Neuronal stem cell (in vitro differentiated cells): ENCODE data around the gene OLFM1.

Source experiments
- DNase-seq: peaks from one replicate; pipeline ENCODE4 v3.0.0-alpha.2; 2013; ENCODE audit warnings: low spot score
- H2AFZ ChIP-seq: one replicate; pipeline ENCODE4 v1.6.1; 2013; ENCODE audit warnings: mild to moderate bottlenecking, low read length, inconsistent platforms
- H2AK5ac ChIP-seq: 2 replicates; pipeline ENCODE4 v1.6.1; 2013; ENCODE audit warnings: low read depth, mild to moderate bottlenecking, inconsistent platforms, low read length, moderate library complexity, mixed read lengths
- H2BK120ac ChIP-seq: 2 replicates; pipeline ENCODE4 v1.6.1; 2013; ENCODE audit warnings: low read depth, mild to moderate bottlenecking, inconsistent platforms, low read length, moderate library complexity, mixed read lengths
- H2BK12ac ChIP-seq: one replicate; pipeline ENCODE4 v1.6.1; 2013; ENCODE audit warnings: low read length, inconsistent platforms
- H2BK15ac ChIP-seq: 2 replicates; pipeline ENCODE4 v1.6.1; 2013; ENCODE audit warnings: mild to moderate bottlenecking, low read length, inconsistent platforms, mixed read lengths
- H2BK5ac ChIP-seq: one replicate; pipeline ENCODE4 v1.6.1; 2013; ENCODE audit warnings: inconsistent platforms, mild to moderate bottlenecking, low read length, moderate library complexity
- H3K14ac ChIP-seq: one replicate; pipeline ENCODE4 v1.6.1; 2013; ENCODE audit warnings: low read length, inconsistent platforms
- H3K18ac ChIP-seq: 2 replicates; pipeline ENCODE4 v1.6.1; 2013; ENCODE audit warnings: low read length, inconsistent platforms
- H3K23ac ChIP-seq: 2 replicates; pipeline ENCODE4 v1.6.1; 2013; ENCODE audit warnings: low read depth, mild to moderate bottlenecking, mixed read lengths, low read length, inconsistent platforms; ENCODE audit not compliant: poor library complexity
- H3K27ac ChIP-seq: replicated peaks from 3 replicates; pipeline ENCODE4 v1.5.1; 2013; ENCODE audit warnings: low read length, inconsistent platforms
- H3K27me3 ChIP-seq, 3 experiments: 2 replicates each; pipeline ENCODE4 v1.6.1; 2013; ENCODE audit warnings: low read length in 3 of 3, mild to moderate bottlenecking in 2 of 3, inconsistent platforms in 1 of 3, low read depth in 1 of 3, mixed read lengths in 1 of 3, moderate library complexity in 1 of 3; ENCODE audit not compliant: control insufficient read depth in 3 of 3, insufficient read depth in 3 of 3
- H3K36me3 ChIP-seq, 2 donors: replicated peaks in 1 of 2; 2 replicates each; pipeline ENCODE4 v1.6.1; 2013; ENCODE audit warnings: low read length in 2 of 2; ENCODE audit not compliant: control insufficient read depth in 2 of 2, insufficient read depth in 2 of 2
- H3K4ac ChIP-seq: 2 replicates; pipeline ENCODE4 v1.6.1; 2013; ENCODE audit warnings: inconsistent platforms, mild to moderate bottlenecking, low read length, moderate library complexity
- H3K4me1 ChIP-seq, 2 donors: 1 replicate in 1 of 2; 2 replicates in 1 of 2; pipeline ENCODE4 v1.6.1; 2013; ENCODE audit warnings: low read length in 2 of 2, low read depth in 1 of 2; ENCODE audit not compliant: control insufficient read depth in 2 of 2, insufficient read depth in 1 of 2
- H3K4me2 ChIP-seq: one replicate; pipeline ENCODE4 v1.6.1; 2013; ENCODE audit warnings: mild to moderate bottlenecking, low read length, inconsistent platforms; ENCODE audit not compliant: insufficient read depth, poor library complexity, severe bottlenecking
- H3K4me3 ChIP-seq, 2 donors: 2 replicates each; pipeline ENCODE4 v1.5.1; 2013; ENCODE audit warnings: low read length in 2 of 2, mild to moderate bottlenecking in 2 of 2, inconsistent platforms in 1 of 2, moderate library complexity in 1 of 2
- H3K79me1 ChIP-seq: one replicate; pipeline ENCODE4 v1.6.1; 2013; ENCODE audit warnings: low read depth, mild to moderate bottlenecking, inconsistent platforms, low read length, moderate library complexity
- H3K9ac ChIP-seq: one replicate; pipeline ENCODE4 v1.6.1; 2013; ENCODE audit warnings: mild to moderate bottlenecking, low read depth, low read length, inconsistent platforms; ENCODE audit not compliant: poor library complexity
- H3K9me3 ChIP-seq, 2 donors: replicated peaks in 1 of 2; 2 replicates each; pipeline versions ENCODE3 to v1.6.1; 2013; ENCODE audit warnings: low read length in 2 of 2, mild to moderate bottlenecking in 2 of 2, inconsistent platforms in 1 of 2, low read depth in 1 of 2, mixed read lengths in 1 of 2, moderate library complexity in 1 of 2; ENCODE audit not compliant: control insufficient read depth in 2 of 2, insufficient read depth in 1 of 2
- H4K8ac ChIP-seq: one replicate; pipeline ENCODE4 v1.6.1; 2013; ENCODE audit warnings: low read depth, mild to moderate bottlenecking, inconsistent platforms, low read length, moderate library complexity
- H4K91ac ChIP-seq: one replicate; pipeline ENCODE4 v1.6.1; 2013; ENCODE audit warnings: low read length, low read depth, mild to moderate bottlenecking, inconsistent platforms; ENCODE audit not compliant: poor library complexity
- WGBS, 2 donors: extraction: QIAGEN DNeasy Blood & Tissue Kit; methylation state at CpG; one replicate each; pipeline ENCODE4 v1.1.7; 2013; ENCODE audit warnings: missing lambda C conversion rate in 2 of 2, mixed read lengths in 1 of 2; ENCODE audit not compliant: insufficient read length in 2 of 2, insufficient replicate concordance in 1 of 2; ENCODE audit errors: extremely low coverage in 2 of 2; 5-methylcytosine and 5-hydroxymethylcytosine counted together

The OLFM1 gene

GRCh38 chr9:135076143-135076875 lies 11.2 kb upstream of the OLFM1 start:
- no peak overlapping the region for H2BK5ac ChIP-seq
- peak overlapping the region; percentile 31 for H3K23ac ChIP-seq
- DNase-seq, result no peak
- no peak overlapping the region for H2BK15ac ChIP-seq
- H4K8ac ChIP-seq, result no peak overlapping the region
- H2BK120ac ChIP-seq, result no peak overlapping the region
- no peak overlapping the region for H2AFZ ChIP-seq
- H4K91ac ChIP-seq, result no peak overlapping the region
- H3K9ac ChIP-seq, result no peak overlapping the region
- peaks cover 6% of the 10 kb centered on the region in 2 donors for H3K4me1 ChIP-seq
- peak overlapping the region; percentile 97 for H3K4me2 ChIP-seq
- no peak overlapping the region for H3K18ac ChIP-seq
- no peak overlapping the region for H2AK5ac ChIP-seq
- peaks cover 0 to 16% (median 14%) of the 10 kb centered on the region in 3 experiments for H3K27me3 ChIP-seq
- no peak overlapping the region for H2BK12ac ChIP-seq
- no peaks in the 10 kb centered on the region for H3K9me3 ChIP-seq
- H3K14ac ChIP-seq, result no peak overlapping the region
- H3K4me3 ChIP-seq, result peak overlapping the region; percentile 15 to 55
- H3K36me3 ChIP-seq, result no peaks in the 10 kb centered on the region
- no CpG with 5 or more reads among the region's 19 CpGs for WGBS, 2 donors
- no peak overlapping the region for H3K27ac ChIP-seq
- H3K4ac ChIP-seq, result no peak overlapping the region
- peaks cover 2% of the 10 kb centered on the region for H3K79me1 ChIP-seq

GRCh38 chr9:135076876-135077430 lies 10.5 kb upstream of the OLFM1 start:
- no peak overlapping the region for H4K91ac ChIP-seq
- no peak overlapping the region for H2BK5ac ChIP-seq
- no peak overlapping the region for H2BK120ac ChIP-seq
- DNase-seq, result no peak
- no peak overlapping the region for H2BK15ac ChIP-seq
- no peak overlapping the region for H3K27ac ChIP-seq
- peaks cover 2% of the 10 kb centered on the region for H3K79me1 ChIP-seq
- no peak overlapping the region for H3K4me2 ChIP-seq
- H3K9me3 ChIP-seq, result no peaks in the 10 kb centered on the region
- H3K14ac ChIP-seq, result no peak overlapping the region
- H4K8ac ChIP-seq, result no peak overlapping the region
- no peak overlapping the region for H3K9ac ChIP-seq
- peak overlapping the region; percentile 20 for H3K23ac ChIP-seq
- H3K4me3 ChIP-seq, result no peak overlapping the region
- H3K27me3 ChIP-seq, result peaks cover 0 to 15% (median 14%) of the 10 kb centered on the region in 3 experiments
- WGBS, 2 donors, result no CpG with 5 or more reads among the region's 6 CpGs
- peaks cover 6% of the 10 kb centered on the region in 2 donors for H3K4me1 ChIP-seq
- no peaks in the 10 kb centered on the region for H3K36me3 ChIP-seq
- H2AFZ ChIP-seq, result no peak overlapping the region
- no peak overlapping the region for H2AK5ac ChIP-seq
- H3K18ac ChIP-seq, result no peak overlapping the region
- H3K4ac ChIP-seq, result no peak overlapping the region
- H2BK12ac ChIP-seq, result no peak overlapping the region

- no peak overlapping the region for H3K4me3 ChIP-seq
- no peak overlapping the region for H3K18ac ChIP-seq
- H3K14ac ChIP-seq, result no peak overlapping the region
- no peak overlapping the region for H3K4ac ChIP-seq
- H2BK15ac ChIP-seq, result no peak overlapping the region
- H4K91ac ChIP-seq, result no peak overlapping the region
- peak overlapping the region; percentile 20 for H3K23ac ChIP-seq
- H2BK5ac ChIP-seq, result no peak overlapping the region
- H3K79me1 ChIP-seq, result peaks cover 2% of the 10 kb centered on the region
- H4K8ac ChIP-seq, result no peak overlapping the region
- H3K36me3 ChIP-seq, result no peaks in the 10 kb centered on the region
- no peak for DNase-seq
- H3K9me3 ChIP-seq, result no peaks in the 10 kb centered on the region
- H3K27ac ChIP-seq, result no peak overlapping the region
- H3K4me2 ChIP-seq, result no peak overlapping the region
- no peak overlapping the region for H3K9ac ChIP-seq
- H2AK5ac ChIP-seq, result no peak overlapping the region
- no peak overlapping the region for H2BK12ac ChIP-seq
- no CpG with 5 or more reads among the region's 12 CpGs for WGBS, 2 donors
- H3K4me1 ChIP-seq, result peaks cover 6% of the 10 kb centered on the region in 2 donors
- H3K27me3 ChIP-seq, result peaks cover 0 to 15% (median 14%) of the 10 kb centered on the region in 3 experiments
- no peak overlapping the region for H2BK120ac ChIP-seq
- H2AFZ ChIP-seq, result no peak overlapping the region
Measured at GRCh38 chr9:135077497-135078200, 9.8 kb upstream of the OLFM1 start.

- H3K4me3 ChIP-seq, result no peak overlapping the region
- no peak overlapping the region for H2BK12ac ChIP-seq
- DNase-seq, result no peak
- no peak overlapping the region for H3K9ac ChIP-seq
- peaks cover 2% of the 10 kb centered on the region for H3K79me1 ChIP-seq
- H2AK5ac ChIP-seq, result no peak overlapping the region
- H3K27ac ChIP-seq, result no peak overlapping the region
- no peak overlapping the region for H2BK15ac ChIP-seq
- H2AFZ ChIP-seq, result no peak overlapping the region
- H3K14ac ChIP-seq, result no peak overlapping the region
- H3K18ac ChIP-seq, result no peak overlapping the region
- H3K4me2 ChIP-seq, result no peak overlapping the region
- no peak overlapping the region for H3K23ac ChIP-seq
- peaks cover 6% of the 10 kb centered on the region in 2 donors for H3K4me1 ChIP-seq
- H3K9me3 ChIP-seq, result no peaks in the 10 kb centered on the region
- H3K4ac ChIP-seq, result no peak overlapping the region
- no peak overlapping the region for H4K91ac ChIP-seq
- no peak overlapping the region for H2BK120ac ChIP-seq
- no peaks in the 10 kb centered on the region for H3K36me3 ChIP-seq
- no peak overlapping the region for H2BK5ac ChIP-seq
- no CpG with 5 or more reads among the region's 11 CpGs for WGBS, 2 donors
- no peak overlapping the region for H4K8ac ChIP-seq
- peaks cover 0 to 22% (median 14%) of the 10 kb centered on the region in 3 experiments for H3K27me3 ChIP-seq
Measured at GRCh38 chr9:135078361-135078821, 9.1 kb upstream of the OLFM1 start.
